Pancreas (tissue), 10 donors: ENCODE measurements around the gene MCU. TPM values are rescaled to one million over a fixed set of nuclear protein-coding genes. Genes with fewer than 3 reads are reported as not detected.

Experiments
- ATAC-seq, 4 donors: fragments of 200-7000 bp; cut with Tn5 transposase; one replicate each; pipeline versions ENCODE4 v1.8.0 to v1.9.1; 2020; ENCODE audit warnings: mild to moderate bottlenecking in 4 of 4, moderate library complexity in 4 of 4
- DNase-seq, 6 donors: peaks; one replicate each; pipeline ENCODE4 v3.0.0-alpha.2; 2020
- FAIRE-seq: peaks from 2 replicates; lab custom pipeline; 2012; peaks lifted over from hg19 to GRCh38; lab: Jason Lieb, UNC
- H3K27ac ChIP-seq, 4 donors: fragments of 200-600 bp; sonication (generic); 1 replicate in 3 of 4; 2 replicates in 1 of 4; pipeline versions ENCODE4 v1.5.0 to v1.8.0; 2020
- H3K27me3 ChIP-seq, 4 donors: fragments of 200-600 bp; one replicate each; pipeline ENCODE4 v1.8.0; 2021
- H3K36me3 ChIP-seq, 3 donors: fragments of 200-600 bp; sonication (generic) in 1 of 3; one replicate each; pipeline versions ENCODE4 v1.5.0 to v1.8.0; 2020 to 2021
- H3K4me1 ChIP-seq, 3 donors: fragments of 200-600 bp; one replicate each; pipeline ENCODE4 v1.8.0; 2021
- H3K4me3 ChIP-seq, 4 donors: fragments of 200-600 bp; sonication (generic) in 2 of 4; one replicate each; pipeline versions ENCODE4 v1.5.0 to v1.8.0; 2020 to 2021
- H3K9me3 ChIP-seq, 4 donors: fragments of 200-600 bp; one replicate each; pipeline ENCODE4 v1.8.0; 2021
- WGBS, 2 donors: extraction: QIAGEN DNeasy Blood & Tissue Kit; methylation state at CpG; one replicate each; pipeline ENCODE4 v1.1.7; 2013; 5-methylcytosine and 5-hydroxymethylcytosine counted together
- intact Hi-C, 3 donors: fragments of 100-400 bp; cut with DNase I; formaldehyde crosslinking; loops; one replicate each; pipeline versions ENCODE4 v1.11.1 to v1.14.2; 2022
- polyA plus RNA-seq, 2 donors: library from polyadenylated mRNA; stranded (reverse); fragments of 200-250 nt; gene quantifications; one replicate each; pipeline ENCODE4 v1.2.3, GENCODE V29; 2013
- total RNA-seq, 6 donors: library from RNA; stranded (reverse); fragmentation: NEBNext Ultra II Directional in 4 of 6; extraction: Animal tissue kit (Norgen Biotek cat#: 25700) in 4 of 6; gene quantifications; one replicate each; pipeline versions ENCODE4 v1.2.1 to v1.2.4, GENCODE V29; 2021 to 2023
- TF ChIP-seq, protein P1 (sequence below), 4 donors: fragments of 200-600 bp; sonication (generic) in 3 of 4; IDR thresholded peaks; one replicate each; pipeline versions ENCODE4 v1.5.0 to v1.8.0; 2021; ENCODE audit warnings: antibody characterized with exemption in 4 of 4
- donor health status: healthy with polysubstance abuse.
- donor health status: DM: no; HTN: no; CAD: no; lungs with moderate emphysema.
- donor health status: DM: no; HTN: no; CAD: no.
- donor health status: control.
- donor health status: control.
- donor health status: Bipolar disorder and iron deficiency.
- donor health status: DM: yes; HTN: yes; CAD: no.
- donor health status: DM: no; HTN: no; CAD: no.
- donor health status: DM: no; HTN: no; CAD: no.
- donor health status: DM: yes; HTN: yes; CAD: no.

Gene MCU
- total and polyA plus RNA-seq, 8 donors = 6.3 to 15.5 (median 9.2) TPM

DNA sequence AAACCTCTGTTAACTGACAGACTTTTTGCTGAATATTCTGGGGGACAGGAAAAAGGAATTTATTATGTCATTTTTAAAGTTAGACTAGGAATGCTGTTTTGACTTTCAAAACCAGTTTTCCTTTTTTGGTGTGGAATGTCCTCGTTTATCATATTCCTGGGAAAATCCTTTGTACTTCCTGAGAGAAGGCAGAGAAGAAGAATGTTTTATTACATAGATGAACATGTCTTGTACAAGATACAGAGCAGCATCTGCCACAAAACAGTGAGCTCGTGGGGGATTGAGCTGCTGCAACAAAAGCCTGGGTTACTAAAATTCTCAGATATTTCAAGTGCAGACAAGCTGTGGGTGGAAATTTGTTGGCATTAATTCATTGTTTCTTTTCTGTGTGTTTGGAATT, 20.2 kb downstream of the MCU start:
- peaks cover 0 to 19% (median 4%) of the 10 kb centered on the region in 3 donors for H3K4me1 ChIP-seq
- FAIRE-seq = no peak
- H3K4me3 ChIP-seq = no peak overlapping the region
- WGBS, 2 donors = 70 to 75% methylated on average over 2 of the region's 2 CpGs
- no peak for DNase-seq
- TF ChIP-seq, protein P1, sequence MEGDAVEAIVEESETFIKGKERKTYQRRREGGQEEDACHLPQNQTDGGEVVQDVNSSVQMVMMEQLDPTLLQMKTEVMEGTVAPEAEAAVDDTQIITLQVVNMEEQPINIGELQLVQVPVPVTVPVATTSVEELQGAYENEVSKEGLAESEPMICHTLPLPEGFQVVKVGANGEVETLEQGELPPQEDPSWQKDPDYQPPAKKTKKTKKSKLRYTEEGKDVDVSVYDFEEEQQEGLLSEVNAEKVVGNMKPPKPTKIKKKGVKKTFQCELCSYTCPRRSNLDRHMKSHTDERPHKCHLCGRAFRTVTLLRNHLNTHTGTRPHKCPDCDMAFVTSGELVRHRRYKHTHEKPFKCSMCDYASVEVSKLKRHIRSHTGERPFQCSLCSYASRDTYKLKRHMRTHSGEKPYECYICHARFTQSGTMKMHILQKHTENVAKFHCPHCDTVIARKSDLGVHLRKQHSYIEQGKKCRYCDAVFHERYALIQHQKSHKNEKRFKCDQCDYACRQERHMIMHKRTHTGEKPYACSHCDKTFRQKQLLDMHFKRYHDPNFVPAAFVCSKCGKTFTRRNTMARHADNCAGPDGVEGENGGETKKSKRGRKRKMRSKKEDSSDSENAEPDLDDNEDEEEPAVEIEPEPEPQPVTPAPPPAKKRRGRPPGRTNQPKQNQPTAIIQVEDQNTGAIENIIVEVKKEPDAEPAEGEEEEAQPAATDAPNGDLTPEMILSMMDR (IDR thresholded peaks at IDR 0.05) = no peak
- H3K9me3 ChIP-seq = no peaks in the 10 kb centered on the region
- H3K27ac ChIP-seq = no peak overlapping the region
- no peaks in the 10 kb centered on the region for H3K36me3 ChIP-seq
- ATAC-seq = no peak
- H3K27me3 ChIP-seq = no peaks in the 10 kb centered on the region
- intact Hi-C loops = no loop called here

DNA sequence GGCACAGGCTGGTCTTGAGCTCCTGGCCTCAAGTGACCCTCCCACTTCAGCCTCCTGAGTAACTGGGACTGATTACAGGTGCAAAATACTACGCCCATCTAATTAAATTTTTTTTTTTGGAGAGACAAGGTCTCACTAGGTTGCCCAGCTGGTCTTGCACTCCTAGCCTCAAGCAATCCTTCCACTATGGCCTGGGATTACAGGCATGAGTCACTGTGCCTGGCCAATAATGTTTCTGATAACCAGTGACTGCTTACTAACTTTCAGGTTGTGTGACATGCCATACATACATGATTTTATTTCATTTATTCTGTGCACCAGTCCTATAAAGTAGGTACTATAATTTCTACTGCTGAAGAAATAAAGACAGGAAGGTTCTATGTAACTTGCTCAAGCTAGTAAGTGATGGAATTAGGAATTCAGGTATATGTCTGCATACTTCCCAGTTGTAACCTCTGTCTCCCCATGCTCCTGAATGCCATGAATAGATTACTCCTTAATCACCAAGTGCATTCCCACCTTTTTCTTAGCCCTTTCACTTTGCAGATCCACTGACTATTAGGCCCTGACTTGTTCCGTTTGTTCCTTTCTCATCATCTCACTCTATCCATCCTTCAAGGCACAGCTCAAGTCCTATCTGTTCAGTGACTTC, 28.1 kb downstream of the MCU start:
- no peaks in the 10 kb centered on the region for H3K36me3 ChIP-seq
- intact Hi-C loops = no loop called here
- no peaks in the 10 kb centered on the region for H3K4me1 ChIP-seq

GRCh38 chr10:72720814-72721660, 29.1 kb downstream of the MCU start:
- ATAC-seq (no peak), DNase-seq (no peak), FAIRE-seq (no peak)
- Histone ChIP-seq H3K4me1 (no peaks in the 10 kb centered on the region), H3K27ac (no peak overlapping the region), H3K27me3 (no peaks in the 10 kb centered on the region), H3K9me3 (no peaks in the 10 kb centered on the region), H3K4me3 (no peak overlapping the region), H3K36me3 (no peaks in the 10 kb centered on the region)
- intact Hi-C loops = no loop called here
- TF ChIP-seq, protein P1 (IDR thresholded peaks at IDR 0.05) = no peak
- 89 to 90% methylated on average over 4 of the region's 4 CpGs for WGBS, 2 donors

More for the DNA sequence above, 28.1 kb downstream of the MCU start:
- Histone ChIP-seq H3K27ac (no peak overlapping the region), H3K9me3 (no peaks in the 10 kb centered on the region), H3K4me3 (no peak overlapping the region), H3K27me3 (no peaks in the 10 kb centered on the region)
- FAIRE-seq = no peak
- TF ChIP-seq, protein P1 (IDR thresholded peaks at IDR 0.05) = no peak
- peak in 1 of 4 donors; percentile 53 for ATAC-seq
- DNase-seq = peak in 1 of 6 donors; percentile 21
- 78 to 89% methylated on average over 2 of the region's 2 CpGs for WGBS, 2 donors

GRCh38 chr10:72727130-72727529, 35.2 kb downstream of the MCU start:
- Histone ChIP-seq H3K36me3 (no peaks in the 10 kb centered on the region), H3K9me3 (no peaks in the 10 kb centered on the region), H3K27ac (no peak overlapping the region), H3K4me1 (no peaks in the 10 kb centered on the region), H3K4me3 (no peak overlapping the region), H3K27me3 (no peaks in the 10 kb centered on the region)
- intact Hi-C loops = no loop called here
- no peak for FAIRE-seq
- TF ChIP-seq, protein P1 (IDR thresholded peaks at IDR 0.05) = no peak
- DNase-seq = no peak
- 81 to 87% methylated on average over 2 of the region's 2 CpGs for WGBS, 2 donors
- ATAC-seq = no peak
